Neural progenitor cell (in vitro differentiated cells): ENCODE measurements around the gene ZNF219.

ENCODE experiments used
- EZH2 ChIP-seq: fragments of 200-600 bp; sonication (generic); IDR thresholded peaks from 2 replicates; pipeline ENCODE4 v1.6.1; 2017; ENCODE audit warnings: antibody characterized with exemption, mild to moderate bottlenecking, moderate library complexity
- EZH2phosphoT487 ChIP-seq: fragments of 200-600 bp; sonication (generic); IDR thresholded peaks from 2 replicates; pipeline ENCODE4 v1.6.1; 2017; ENCODE audit warnings: antibody characterized with exemption
- TF ChIP-seq, protein P1 (sequence below): fragments of 200-600 bp; sonication (generic); IDR thresholded peaks from 2 replicates; pipeline ENCODE4 v1.5.1; 2017; ENCODE audit warnings: antibody characterized with exemption, mild to moderate bottlenecking

DNA sequence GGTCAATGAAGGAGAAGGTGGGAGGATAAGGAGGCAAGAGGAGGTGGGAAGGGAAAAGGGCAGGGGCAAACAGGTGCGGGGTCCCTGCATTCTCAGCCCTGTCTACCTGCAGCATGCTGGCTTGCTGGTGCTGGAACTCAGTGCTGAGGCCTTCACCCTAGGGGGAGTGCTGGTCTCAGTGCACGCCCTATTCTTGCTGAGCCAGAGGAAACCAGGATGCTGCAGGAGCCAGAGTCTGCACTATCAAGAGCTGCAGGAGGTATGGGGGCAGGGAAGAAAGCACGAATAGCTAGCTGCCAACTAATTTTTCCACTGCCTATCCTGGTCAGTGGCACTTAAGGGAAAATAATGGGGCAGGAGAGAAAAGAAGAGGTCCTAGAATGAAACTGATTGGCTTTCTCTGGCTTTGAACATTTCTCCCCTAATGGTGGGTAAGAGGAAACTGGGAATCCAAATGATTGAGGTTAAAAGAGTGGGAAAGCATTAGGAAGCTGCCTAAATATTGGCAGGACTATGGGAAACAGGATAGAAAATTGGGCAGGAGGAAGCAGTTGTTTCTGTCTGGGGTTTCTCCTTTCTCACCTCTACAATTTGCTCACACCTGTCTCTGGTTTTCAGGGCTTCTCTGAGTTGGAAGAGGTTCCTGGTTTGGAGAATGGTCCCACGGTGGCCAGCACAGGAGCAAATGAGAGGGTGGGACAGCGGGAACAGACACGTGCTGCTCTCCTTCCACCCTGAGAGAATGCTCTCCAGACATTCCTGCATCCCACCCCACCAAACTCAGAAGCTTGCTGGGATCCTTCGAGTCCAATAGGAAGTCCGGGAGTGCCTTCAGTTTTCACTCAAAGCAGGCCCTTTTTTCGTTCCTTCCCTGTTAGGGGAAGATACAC lies 4.3 kb upstream of the ZNF219 start:
- TF ChIP-seq, protein P1, sequence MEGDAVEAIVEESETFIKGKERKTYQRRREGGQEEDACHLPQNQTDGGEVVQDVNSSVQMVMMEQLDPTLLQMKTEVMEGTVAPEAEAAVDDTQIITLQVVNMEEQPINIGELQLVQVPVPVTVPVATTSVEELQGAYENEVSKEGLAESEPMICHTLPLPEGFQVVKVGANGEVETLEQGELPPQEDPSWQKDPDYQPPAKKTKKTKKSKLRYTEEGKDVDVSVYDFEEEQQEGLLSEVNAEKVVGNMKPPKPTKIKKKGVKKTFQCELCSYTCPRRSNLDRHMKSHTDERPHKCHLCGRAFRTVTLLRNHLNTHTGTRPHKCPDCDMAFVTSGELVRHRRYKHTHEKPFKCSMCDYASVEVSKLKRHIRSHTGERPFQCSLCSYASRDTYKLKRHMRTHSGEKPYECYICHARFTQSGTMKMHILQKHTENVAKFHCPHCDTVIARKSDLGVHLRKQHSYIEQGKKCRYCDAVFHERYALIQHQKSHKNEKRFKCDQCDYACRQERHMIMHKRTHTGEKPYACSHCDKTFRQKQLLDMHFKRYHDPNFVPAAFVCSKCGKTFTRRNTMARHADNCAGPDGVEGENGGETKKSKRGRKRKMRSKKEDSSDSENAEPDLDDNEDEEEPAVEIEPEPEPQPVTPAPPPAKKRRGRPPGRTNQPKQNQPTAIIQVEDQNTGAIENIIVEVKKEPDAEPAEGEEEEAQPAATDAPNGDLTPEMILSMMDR: no peak
- TF ChIP-seq EZH2 (no peak), EZH2phosphoT487 (no peak)
